Hepatocyte (in vitro differentiated cells): Measurements from ENCODE around the gene DLGAP4.

ENCODE experiments used
- CTCF ChIP-seq: fragments of 200-600 bp; sonication (generic); IDR thresholded peaks from 2 replicates; pipeline ENCODE4 v1.5.1; 2016; ENCODE audit warnings: antibody characterized with exemption, mild to moderate bottlenecking; ENCODE audit not compliant: poor library complexity
- EZH2 ChIP-seq: fragments of 200-600 bp; sonication (generic); IDR thresholded peaks from 2 replicates; pipeline ENCODE4 v1.6.1; 2016; ENCODE audit warnings: antibody characterized with exemption, mild to moderate bottlenecking, borderline replicate concordance
- EZH2phosphoT487 ChIP-seq: fragments of 200-600 bp; sonication (generic); IDR thresholded peaks from one replicate; pipeline ENCODE4 v1.6.1; 2018; ENCODE audit warnings: antibody characterized with exemption, mild to moderate bottlenecking, low read depth, moderate library complexity; ENCODE audit not compliant: unreplicated experiment, severe bottlenecking

GRCh38 chr20:36543184-36544133, 237.3 kb downstream of the DLGAP4 start:
- TF ChIP-seq CTCF (no peak), EZH2 (no peak), EZH2phosphoT487 (no peak)
